GM12878 (cell line): ENCODE results near the gene NEMP2. TPM values are rescaled to one million over a fixed set of nuclear protein-coding genes. Genes with fewer than 3 reads are reported as not detected.

Experiments
- ATAC-seq: fragments of 200-7000 bp; cut with Tn5 transposase; 3 replicates; pipeline ENCODE4 v1.9.1; 2020; ENCODE audit warnings: mild to moderate bottlenecking, moderate library complexity
- BruUV-seq: library from RNA; stranded (reverse); fragments of 400-500 nt; replicated peaks from 2 replicates; lab custom pipeline; 2021; lab: Mats Ljungman, UMichigan
- CTCF ChIA-PET: fragments of 300-600 bp; sonication (Branson Sonifier 250); formaldehyde crosslinking; extraction: SDS; loops from one replicate; lab custom pipeline; 2021; ENCODE audit warnings: inconsistent platforms; lab: Yijun Ruan, JAX
- POLR2A ChIA-PET: fragments of 350-600 bp; formaldehyde crosslinking; extraction: SDS; loops from one replicate; lab custom pipeline; 2021; ENCODE audit warnings: inconsistent platforms; lab: Charles Lee
- RAD21 ChIA-PET: fragments of 300-600 bp; sonication (Branson Sonifier 250); formaldehyde crosslinking; loops from one replicate; lab custom pipeline; 2023; ENCODE audit warnings: antibody characterized with exemption; ENCODE audit not compliant: unreplicated experiment; lab: Charles Lee
- SMC1A ChIA-PET: fragments of 300-600 bp; sonication (Branson Sonifier 250); formaldehyde crosslinking; loops from one replicate; lab custom pipeline; 2023; ENCODE audit not compliant: unreplicated experiment, uncharacterized antibody; lab: Charles Lee
- DNase-seq: peaks from one replicate; pipeline ENCODE4 v3.0.0-alpha.2; 2011; ENCODE audit warnings: low read depth, low spot score
- FAIRE-seq: peaks from 3 replicates; lab custom pipeline; 2011; peaks lifted over from hg19 to GRCh38; lab: Jason Lieb, UNC
- H2AFZ ChIP-seq: 2 replicates; pipeline ENCODE4 v1.6.0; 2011; ENCODE audit warnings: low read depth, low read length, control low read depth; ENCODE audit not compliant: control insufficient read depth
- H3K27ac ChIP-seq: 2 replicates; pipeline ENCODE4 v1.5.1; 2011; ENCODE audit warnings: control low read depth; ENCODE audit not compliant: control insufficient read depth, insufficient read depth
- H3K27me3 ChIP-seq, 2 experiments: replicated peaks in 1 of 2; 2 replicates each; pipeline versions ENCODE4 v1.6.0 to v1.6.1; 2011; ENCODE audit warnings: low read length in 1 of 2; ENCODE audit not compliant: control insufficient read depth in 2 of 2, insufficient read depth in 2 of 2
- H3K36me3 ChIP-seq, 2 experiments: 2 replicates each; pipeline ENCODE4 v1.5.1; 2011; ENCODE audit warnings: low read length in 1 of 2; ENCODE audit not compliant: control insufficient read depth in 2 of 2, insufficient read depth in 2 of 2
- H3K4me1 ChIP-seq: 2 replicates; pipeline ENCODE4 v1.6.1; 2011; ENCODE audit warnings: mild to moderate bottlenecking, low read length, moderate library complexity, mixed read lengths; ENCODE audit not compliant: control insufficient read depth, insufficient read depth
- H3K4me2 ChIP-seq: 2 replicates; pipeline ENCODE4 v1.6.0; 2011; ENCODE audit warnings: control low read depth; ENCODE audit not compliant: control insufficient read depth, insufficient read depth
- H3K4me3 ChIP-seq: fragments of 200-600 bp; sonication (generic); 2 replicates; pipeline ENCODE4 v1.5.1; 2016
- H3K79me2 ChIP-seq: 2 replicates; pipeline ENCODE4 v1.6.0; 2011; ENCODE audit warnings: low read length; ENCODE audit not compliant: control insufficient read depth, insufficient read depth
- H3K9ac ChIP-seq: 2 replicates; pipeline ENCODE4 v1.8.0; 2011; ENCODE audit warnings: low read length, control low read depth, mixed read lengths; ENCODE audit not compliant: control insufficient read depth, insufficient read depth
- H3K9me3 ChIP-seq: replicated peaks from 3 replicates; pipeline ENCODE4 v1.5.1; 2011; ENCODE audit warnings: mild to moderate bottlenecking, low read length; ENCODE audit not compliant: control insufficient read depth, insufficient read depth
- H4K20me1 ChIP-seq: 2 replicates; pipeline ENCODE4 v1.6.0; 2011; ENCODE audit not compliant: control insufficient read depth, insufficient read depth
- BCLAF1 ChIP-seq: fragments of 450-650 bp; IDR thresholded peaks from 2 replicates; pipeline ENCODE4 v1.6.1; 2017; ENCODE audit warnings: antibody characterized with exemption, mild to moderate bottlenecking, moderate library complexity
- BRCA1 ChIP-seq: IDR thresholded peaks from 2 replicates; pipeline ENCODE4 v1.6.1; 2011; ENCODE audit warnings: low read depth, low read length, improper control_type of control experiment
- CBFB ChIP-seq: IDR thresholded peaks from 2 replicates; pipeline ENCODE4 v1.6.1; 2016; ENCODE audit warnings: antibody characterized with exemption, low read depth
- DPF2 ChIP-seq: fragments of 450-650 bp; IDR thresholded peaks from 2 replicates; pipeline ENCODE4 v1.6.1; 2017; ENCODE audit warnings: mild to moderate bottlenecking
- EED ChIP-seq: sonication (generic); IDR thresholded peaks from 2 replicates; pipeline ENCODE4 v1.6.1; 2016; ENCODE audit warnings: antibody characterized with exemption, low read depth
- FOXK2 ChIP-seq: fragments of 450-650 bp; IDR thresholded peaks from 2 replicates; pipeline ENCODE4 v1.6.1; 2017; ENCODE audit warnings: mild to moderate bottlenecking, moderate library complexity
- HDAC6 ChIP-seq: fragments of 200-600 bp; sonication (generic); IDR thresholded peaks from one replicate; pipeline ENCODE4 v1.8.0; 2017; ENCODE audit warnings: antibody characterized with exemption; ENCODE audit not compliant: unreplicated experiment
- HDGF ChIP-seq: fragments of 450-650 bp; IDR thresholded peaks from 2 replicates; pipeline ENCODE4 v1.6.1; 2016; ENCODE audit warnings: antibody characterized with exemption
- IRF3 ChIP-seq: fragments of 450-650 bp; IDR thresholded peaks from 2 replicates; pipeline ENCODE4 v1.6.1; 2014; ENCODE audit warnings: mild to moderate bottlenecking
- KLF5 ChIP-seq: fragments of 450-650 bp; IDR thresholded peaks from 2 replicates; pipeline ENCODE4 v1.6.1; 2014; ENCODE audit warnings: mild to moderate bottlenecking; ENCODE audit not compliant: partially characterized antibody
- MTA3 ChIP-seq: IDR thresholded peaks from 2 replicates; pipeline ENCODE4 v1.6.1; 2012; ENCODE audit warnings: low read length, inconsistent platforms, borderline replicate concordance
- MXI1 ChIP-seq: fragments of 150-350 bp; IDR thresholded peaks from 2 replicates; pipeline ENCODE4 v1.6.1; 2011; ENCODE audit warnings: low read depth, mild to moderate bottlenecking, inconsistent platforms, low read length, improper control_type of control experiment
- NFYB ChIP-seq: IDR thresholded peaks from 2 replicates; pipeline ENCODE4 v1.6.1; 2011; ENCODE audit warnings: low read depth, mild to moderate bottlenecking, low read length, improper control_type of control experiment, moderate library complexity; ENCODE audit not compliant: insufficient read depth
- NKRF ChIP-seq: fragments of 450-650 bp; conservative IDR thresholded peaks from 2 replicates; pipeline ENCODE4 v1.6.1; 2017; ENCODE audit warnings: mild to moderate bottlenecking, moderate library complexity
- POU2F2 ChIP-seq: IDR thresholded peaks from 3 replicates; pipeline ENCODE4 v1.6.1; 2011; ENCODE audit warnings: low read depth, mild to moderate bottlenecking, low read length, borderline replicate concordance
- RBBP5 ChIP-seq: fragments of 200-600 bp; sonication (generic); conservative IDR thresholded peaks from 2 replicates; pipeline ENCODE4 v1.6.1; 2016
- SIX5 ChIP-seq: IDR thresholded peaks from 2 replicates; pipeline ENCODE4 v1.6.1; 2011; ENCODE audit warnings: mild to moderate bottlenecking, low read depth, low read length, moderate library complexity; ENCODE audit not compliant: severe bottlenecking
- SMAD1 ChIP-seq: fragments of 450-650 bp; IDR thresholded peaks from 2 replicates; pipeline ENCODE4 v1.6.1; 2018; ENCODE audit warnings: mild to moderate bottlenecking, low read depth; ENCODE audit not compliant: partially characterized antibody
- WGBS: methylation state at CpG from one replicate; pipeline ENCODE4 v1.1.6; 2016; ENCODE audit warnings: low lambda C conversion rate; ENCODE audit not compliant: insufficient replicate concordance, insufficient coverage; ENCODE audit errors: missing lambda C conversion rate; 5-methylcytosine and 5-hydroxymethylcytosine counted together
- in situ Hi-C: fragments of 300-500 bp; cut with MboI; formaldehyde crosslinking; loops from 9 replicates; pipeline ENCODE4 v1.14.3; 2018; ENCODE audit warnings: mixed read lengths
- intact Hi-C: fragments of 100-400 bp; cut with micrococcal nuclease; formaldehyde crosslinking; loops from one replicate; pipeline ENCODE4 v1.14.2; 2022; ENCODE audit not compliant: unreplicated experiment
- polyA plus RNA-seq, 11 experiments: library from polyadenylated mRNA; depleted of rRNA in 4 of 11; unstranded in 6 of 11; stranded (reverse) in 5 of 11; fragments of >200 nt; fragmentation: Nextera tagmentation in 4 of 11; fragmentation: Illumina TruSeq in 1 of 11; extraction: Ambion mirVana in 4 of 11; extraction: Trizol in 1 of 11; gene quantifications; 1 replicate in 1 of 11; 2 replicates in 10 of 11; pipeline versions ENCODE4 v1.2.1 to v1.2.3, GENCODE V29; 2011 to 2016; ENCODE audit warnings: inconsistent platforms in 2 of 11, missing spikeins in 2 of 11, low read depth in 1 of 11
- total RNA-seq, 4 experiments: library from RNA; depleted of rRNA in 3 of 4; stranded (reverse); fragments of >200 nt in 3 of 4; fragmentation: Illumina TruSeq in 1 of 4; extraction: Trizol in 1 of 4; gene quantifications; 2 replicates each; pipeline versions ENCODE4 v1.2.1 to v1.2.3, GENCODE V29; 2013 to 2021

The NEMP2 gene
- total and polyA plus RNA-seq, 10 of the 15 experiments (the other 5 are each of a cell fraction or from before 2014, with no cell fraction given): 2.3 to 14.0 (median 8.1) TPM

- TF ChIP-seq IRF3 (no peak), MXI1 (no peak), BRCA1 (no peak), NKRF (0 out of 2 replicates have a peak, but pooled peaks have one; percentile 34), SMAD1 (no peak), EED (no peak), DPF2 (peak; percentile 83)
Observed at GRCh38 chr2:190563109-190563508, 28.6 kb upstream of the NEMP2 start (continued).

DNA sequence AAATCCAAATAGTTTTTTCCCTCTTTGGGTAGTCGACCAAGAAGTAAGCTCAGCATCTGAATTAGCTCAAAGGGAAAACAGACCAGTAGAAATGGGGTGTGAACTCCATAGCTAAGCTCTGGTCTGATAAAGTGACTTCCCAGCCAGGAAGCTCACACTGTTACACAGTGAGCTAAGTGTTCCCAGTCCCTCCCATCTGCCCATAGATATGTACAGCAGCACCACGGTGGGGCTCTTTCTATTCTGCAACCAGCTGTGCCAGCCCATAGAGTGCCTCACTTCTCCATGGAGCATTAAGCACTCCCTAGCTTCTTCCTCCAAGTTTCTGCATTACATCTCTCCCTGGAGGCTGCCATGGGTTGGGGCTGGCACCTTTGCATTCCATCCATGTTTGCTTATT is 27.6 kb upstream of the NEMP2 start:
- H4K20me1 ChIP-seq: no peaks in the 10 kb centered on the region
- no peak overlapping the region for H3K4me2 ChIP-seq
- no TSS peak for BruUV-seq
- CTCF ChIA-PET: interaction anchor here (0.8 to 2.3 kb wide), 8 partner anchors 9 to 159 kb away, joined by 3 to 15 read pairs (median 3); no protein-coding TSS in a partner anchor
- intact Hi-C loops (no loop called here), in situ Hi-C loops (no loop called here)
- SMC1A ChIA-PET: interaction anchor here (0.7 to 4.1 kb wide), 24 partner anchors 10 to 233 kb away, joined by 3 to 38 read pairs (median 4); no protein-coding TSS in a partner anchor
- POLR2A ChIA-PET: interaction anchor here (0.6 to 2.8 kb wide), 4 partner anchors 9 to 121 kb away, joined by 3 to 10 read pairs (median 3); partner anchors contain the start of gene NEMP2
- DNase-seq (no peak), FAIRE-seq (no peak), ATAC-seq (no peak; the same call in 2 of the 3 replicates)
- H3K9me3 ChIP-seq: no peaks in the 10 kb centered on the region
- no peak overlapping the region for H3K27ac ChIP-seq
- RAD21 ChIA-PET: interaction anchor here (0.9 to 2.2 kb wide), 12 partner anchors 9 to 147 kb away, joined by 3 to 14 read pairs (median 4); no protein-coding TSS in a partner anchor
- H3K27me3 ChIP-seq: no peaks in the 10 kb centered on the region
- 86% methylated on average over 2 of the region's 2 CpGs for WGBS
- H3K36me3 ChIP-seq: no peaks in the 10 kb centered on the region
- peaks cover 2% of the 10 kb centered on the region; the same call in 1 of the 2 replicates for H3K4me1 ChIP-seq
- no peak overlapping the region for H3K9ac ChIP-seq
- H3K4me3 ChIP-seq: no peak overlapping the region
- H3K79me2 ChIP-seq: no peaks in the 10 kb centered on the region
- H2AFZ ChIP-seq: no peak overlapping the region
- TF ChIP-seq DPF2: no peak
- TF ChIP-seq BCLAF1: no peak
- no peak for TF ChIP-seq KLF5
- no peak for TF ChIP-seq HDAC6
- no peak for TF ChIP-seq EED
- no peak for TF ChIP-seq SIX5
- TF ChIP-seq HDGF: no peak
- TF ChIP-seq POU2F2: no peak
- TF ChIP-seq MTA3: no peak
- no peak for TF ChIP-seq RBBP5
- no peak for TF ChIP-seq NFYB
- no peak for TF ChIP-seq FOXK2
- TF ChIP-seq CBFB: no peak
